GM10266 (cell line): ENCODE measurements around the gene MCRIP2.

Source experiments
- DNase-seq: peaks from one replicate; pipeline ENCODE4 v3.0.0; 2012; ENCODE audit errors: extremely low spot score
- TF ChIP-seq, protein P1 (sequence below): IDR thresholded peaks from 2 replicates; pipeline ENCODE4 v1.5.1; 2012; ENCODE audit warnings: mild to moderate bottlenecking, low read depth; ENCODE audit not compliant: control insufficient read depth, insufficient read depth; ENCODE audit errors: missing control alignments

The MCRIP2 gene

DNA sequence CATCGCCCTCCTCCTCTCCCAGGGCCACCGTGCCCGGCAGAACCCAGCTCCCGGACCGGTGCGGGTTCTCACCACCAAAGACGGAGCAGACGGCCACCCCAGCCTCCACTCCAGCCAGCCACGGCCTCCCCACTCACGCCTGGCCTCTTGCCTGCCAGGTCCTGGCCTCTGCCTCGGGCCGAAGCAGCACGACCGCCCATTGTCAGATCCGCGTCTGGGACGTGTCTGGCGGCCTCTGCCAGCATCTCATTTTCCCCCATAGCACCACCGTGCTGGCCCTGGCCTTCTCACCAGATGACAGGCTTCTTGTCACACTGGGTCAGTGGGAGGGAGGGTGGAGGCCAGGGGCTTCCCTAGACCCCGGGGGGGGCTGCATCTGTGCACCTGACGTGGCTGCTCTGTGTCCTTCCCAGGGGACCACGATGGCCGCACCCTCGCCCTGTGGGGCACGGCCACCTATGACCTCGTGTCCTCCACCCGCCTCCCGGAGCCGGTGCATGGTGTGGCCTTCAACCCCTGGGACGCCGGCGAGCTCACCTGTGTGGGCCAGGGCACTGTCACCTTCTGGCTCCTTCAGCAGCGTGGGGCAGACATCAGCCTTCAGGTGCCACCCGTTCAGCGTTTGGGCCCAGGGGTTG, 19.7 kb downstream of the MCRIP2 start:
- TF ChIP-seq, protein P1, sequence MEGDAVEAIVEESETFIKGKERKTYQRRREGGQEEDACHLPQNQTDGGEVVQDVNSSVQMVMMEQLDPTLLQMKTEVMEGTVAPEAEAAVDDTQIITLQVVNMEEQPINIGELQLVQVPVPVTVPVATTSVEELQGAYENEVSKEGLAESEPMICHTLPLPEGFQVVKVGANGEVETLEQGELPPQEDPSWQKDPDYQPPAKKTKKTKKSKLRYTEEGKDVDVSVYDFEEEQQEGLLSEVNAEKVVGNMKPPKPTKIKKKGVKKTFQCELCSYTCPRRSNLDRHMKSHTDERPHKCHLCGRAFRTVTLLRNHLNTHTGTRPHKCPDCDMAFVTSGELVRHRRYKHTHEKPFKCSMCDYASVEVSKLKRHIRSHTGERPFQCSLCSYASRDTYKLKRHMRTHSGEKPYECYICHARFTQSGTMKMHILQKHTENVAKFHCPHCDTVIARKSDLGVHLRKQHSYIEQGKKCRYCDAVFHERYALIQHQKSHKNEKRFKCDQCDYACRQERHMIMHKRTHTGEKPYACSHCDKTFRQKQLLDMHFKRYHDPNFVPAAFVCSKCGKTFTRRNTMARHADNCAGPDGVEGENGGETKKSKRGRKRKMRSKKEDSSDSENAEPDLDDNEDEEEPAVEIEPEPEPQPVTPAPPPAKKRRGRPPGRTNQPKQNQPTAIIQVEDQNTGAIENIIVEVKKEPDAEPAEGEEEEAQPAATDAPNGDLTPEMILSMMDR = no peak
- no peak for DNase-seq

- TF ChIP-seq, protein P1 = no peak
- DNase-seq = no peak
Measured at GRCh38 chr16:662095-662494, 20.5 kb downstream of the MCRIP2 start.

DNA sequence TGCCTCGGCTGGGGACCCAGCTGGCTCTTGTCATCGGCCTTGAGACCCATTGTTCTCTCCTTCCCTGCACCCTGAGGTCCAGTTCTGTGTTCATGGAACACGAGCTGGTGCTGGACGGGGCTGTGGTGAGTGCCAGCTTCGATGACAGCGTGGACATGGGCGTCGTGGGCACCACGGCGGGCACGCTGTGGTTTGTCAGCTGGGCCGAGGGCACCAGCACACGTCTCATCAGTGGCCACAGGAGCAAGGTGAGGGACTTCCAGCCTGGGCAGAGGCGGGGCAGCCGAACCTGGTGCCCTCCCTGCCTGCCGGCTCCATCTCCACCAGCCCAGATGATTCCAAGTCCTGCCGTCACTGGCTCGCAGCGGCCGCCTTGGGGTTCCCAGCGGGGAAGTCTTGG, 21.0 kb downstream of the MCRIP2 start:
- TF ChIP-seq, protein P1 = no peak
- DNase-seq = no peak

- DNase-seq = no peak
- TF ChIP-seq, protein P1 = no peak
Measured at GRCh38 chr16:666572-666971, 24.9 kb downstream of the MCRIP2 start.

- TF ChIP-seq, protein P1 = no peak
- DNase-seq = no peak
Measured at GRCh38 chr16:667113-667779, 25.6 kb downstream of the MCRIP2 start.

- peak; percentile 96 for DNase-seq
- TF ChIP-seq, protein P1 = peak; percentile 100
Measured at GRCh38 chr16:667780-668518, 26.3 kb downstream of the MCRIP2 start, which contains the start of gene RHOT2. Gene RHOT2 (plus strand): TSS chr16:668132. CDS start chr16:668200, 68 bp downstream.
